Measurements from ENCODE around the gene PRR5L.

Gene PRR5L

DNA sequence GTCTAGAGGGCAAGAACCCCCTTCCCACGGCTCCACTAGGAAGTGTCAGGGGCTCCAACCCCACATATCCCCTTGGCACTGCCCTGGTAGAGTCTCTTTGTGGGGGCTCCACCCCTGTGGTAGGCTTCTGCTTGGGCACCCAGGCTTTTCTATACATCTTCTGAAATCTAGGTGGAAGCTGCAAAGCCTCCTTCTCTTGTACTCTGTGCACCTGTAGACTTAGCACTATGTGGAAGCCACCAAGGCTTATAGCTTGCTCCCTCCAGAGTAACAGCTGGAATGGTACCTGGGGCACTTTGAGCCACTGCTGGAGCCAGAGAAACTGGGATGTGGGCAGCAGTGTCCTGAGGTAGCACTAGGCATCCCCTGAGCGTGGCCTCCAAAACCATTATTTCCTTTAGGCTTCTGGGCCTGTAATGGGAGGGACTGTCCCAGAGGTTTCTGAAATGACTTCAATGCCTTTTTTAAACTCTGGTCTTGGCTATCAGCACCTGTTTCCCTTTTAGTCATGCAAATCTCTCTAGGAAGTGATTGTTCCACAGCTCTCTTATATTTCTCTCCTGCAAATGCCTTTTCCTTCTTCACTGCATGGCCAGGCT lies 145.6 kb downstream of the PRR5L start:
- H3K4me3 ChIP-seq (ENCODE audit: low read depth, low read length), result no peak overlapping the region
- DNase-seq (ENCODE audit: low read depth), result no peak
- in situ Hi-C loops (cut with HindIII; ENCODE audit: low sequenced_read_pairs), result no loop called here
- no peak for TF ChIP-seq CTCF (IDR thresholded peaks at IDR 0.05; ENCODE audit: low read depth, low read length, missing control alignments)

GRCh38 chr11:36443661-36444060 lies 147.6 kb downstream of the PRR5L start:
- no peak overlapping the region for H3K4me3 ChIP-seq (ENCODE audit: low read depth, low read length)
- in situ Hi-C loops (cut with HindIII; ENCODE audit: low sequenced_read_pairs), result no loop called here
- TF ChIP-seq CTCF (IDR thresholded peaks at IDR 0.05; ENCODE audit: low read depth, low read length, missing control alignments), result no peak
- no peak for DNase-seq (ENCODE audit: low read depth)

- in situ Hi-C loops (cut with HindIII; ENCODE audit: low sequenced_read_pairs), result no loop called here
- DNase-seq (ENCODE audit: low read depth), result no peak
- no peak overlapping the region for H3K4me3 ChIP-seq (ENCODE audit: low read depth, low read length)
- TF ChIP-seq CTCF (IDR thresholded peaks at IDR 0.05; ENCODE audit: low read depth, low read length, missing control alignments), result no peak
These were observed 150.0 kb downstream of the PRR5L start for GRCh38 chr11:36446135-36446534.

GRCh38 chr11:36447514-36447913 lies 151.4 kb downstream of the PRR5L start:
- H3K4me3 ChIP-seq (ENCODE audit: low read depth, low read length), result no peak overlapping the region
- TF ChIP-seq CTCF (IDR thresholded peaks at IDR 0.05; ENCODE audit: low read depth, low read length, missing control alignments), result no peak
- in situ Hi-C loops (cut with HindIII; ENCODE audit: low sequenced_read_pairs), result no loop called here
- no peak for DNase-seq (ENCODE audit: low read depth)

- in situ Hi-C loops (cut with HindIII; ENCODE audit: low sequenced_read_pairs), result no loop called here
- H3K4me3 ChIP-seq (ENCODE audit: low read depth, low read length), result no peak overlapping the region
- no peak for TF ChIP-seq CTCF (IDR thresholded peaks at IDR 0.05; ENCODE audit: low read depth, low read length, missing control alignments)
- no peak for DNase-seq (ENCODE audit: low read depth)
These were observed 151.9 kb downstream of the PRR5L start for GRCh38 chr11:36447947-36448346.

GRCh38 chr11:36449561-36450096 lies 153.5 kb downstream of the PRR5L start:
- H3K4me3 ChIP-seq (ENCODE audit: low read depth, low read length), result no peak overlapping the region
- in situ Hi-C loops (cut with HindIII; ENCODE audit: low sequenced_read_pairs), result loop anchor here (25.0 kb wide), 1 partner anchor 637 kb away; no protein-coding TSS in a partner anchor
- TF ChIP-seq CTCF (IDR thresholded peaks at IDR 0.05; ENCODE audit: low read depth, low read length, missing control alignments), result no peak
- DNase-seq (ENCODE audit: low read depth), result peak; percentile 76
